ENCODE data around the gene MAGEB6B.
"Not testable (repeated sequence)": the region's sequence is repeated elsewhere in the genome, so short reads cannot be mapped to it uniquely, and the experiment has no call there.

MAGEB6B gene

GRCh38 chrX:26192204-26192603 lies 31.8 kb downstream of the MAGEB6B start, which contains the start of gene MAGEB6:
Gene MAGEB6, plus strand, starts transcription at chrX:26192440. Its CDS starts 1,407 bp downstream, at chrX:26193847.
- no peaks in the 10 kb centered on the region for H3K4me1 ChIP-seq (ENCODE audit: insufficient read depth, low read length, severe bottlenecking)
- no peaks in the 10 kb centered on the region for H3F3A ChIP-seq (ENCODE audit: insufficient read depth, low read length)
- no peak within 1 kb of the TSS for H3K4me2 ChIP-seq (ENCODE audit: low read length)
- no peaks in the 10 kb centered on the region for H3K79me2 ChIP-seq (ENCODE audit: insufficient read depth, low read length)
- H2AFZ ChIP-seq (ENCODE audit: low read length), result no peak within 1 kb of the TSS
- TF ChIP-seq CTCF (IDR thresholded peaks at IDR 0.05; ENCODE audit: low read length) (no peak), EZH2 (IDR thresholded peaks at IDR 0.05; ENCODE audit: borderline replicate concordance, low read length) (no peak)
- no peak within 1 kb of the TSS for H3K4me3 ChIP-seq (ENCODE audit: low read depth, low read length, poor library complexity, severe bottlenecking)
- no peak within 1 kb of the TSS for H3K27ac ChIP-seq (ENCODE audit: low read depth, low read length, poor library complexity, severe bottlenecking)
- no peak within 1 kb of the TSS for H3K9ac ChIP-seq (ENCODE audit: low read length)
- no peaks in the 10 kb centered on the region for H3K27me3 ChIP-seq (ENCODE audit: insufficient read depth, low read length)
- H3K9me2 ChIP-seq (ENCODE audit: low read depth, low read length), result no peaks in the 10 kb centered on the region
- no peaks in the 10 kb centered on the region for H3K36me3 ChIP-seq (ENCODE audit: insufficient read depth, low read length)
- no peaks in the 10 kb centered on the region for H3K9me3 ChIP-seq (ENCODE audit: low read length)
- no peaks in the 10 kb centered on the region for H4K20me1 ChIP-seq (ENCODE audit: insufficient read depth, low read length)

- no peaks in the 10 kb centered on the region for H3K9me2 ChIP-seq (ENCODE audit: low read depth, low read length)
- H3K4me1 ChIP-seq (ENCODE audit: insufficient read depth, low read length, severe bottlenecking), result no peaks in the 10 kb centered on the region
- no peak overlapping the region for H3K27ac ChIP-seq (ENCODE audit: low read depth, low read length, poor library complexity, severe bottlenecking)
- no peaks in the 10 kb centered on the region for H3K36me3 ChIP-seq (ENCODE audit: insufficient read depth, low read length)
- no peaks in the 10 kb centered on the region for H3F3A ChIP-seq (ENCODE audit: insufficient read depth, low read length)
- no peaks in the 10 kb centered on the region for H3K79me2 ChIP-seq (ENCODE audit: insufficient read depth, low read length)
- H3K4me2 ChIP-seq (ENCODE audit: low read length), result no peak overlapping the region
- no peaks in the 10 kb centered on the region for H3K9me3 ChIP-seq (ENCODE audit: low read length)
- no peak for TF ChIP-seq EZH2 (IDR thresholded peaks at IDR 0.05; ENCODE audit: borderline replicate concordance, low read length)
- no peak for TF ChIP-seq CTCF (IDR thresholded peaks at IDR 0.05; ENCODE audit: low read length)
- H3K9ac ChIP-seq (ENCODE audit: low read length), result no peak overlapping the region
- no peak overlapping the region for H3K4me3 ChIP-seq (ENCODE audit: low read depth, low read length, poor library complexity, severe bottlenecking)
- no peak overlapping the region for H2AFZ ChIP-seq (ENCODE audit: low read length)
- H3K27me3 ChIP-seq (ENCODE audit: insufficient read depth, low read length), result no peaks in the 10 kb centered on the region
- no peaks in the 10 kb centered on the region for H4K20me1 ChIP-seq (ENCODE audit: insufficient read depth, low read length)
Measured at GRCh38 chrX:26203561-26203960, 43.2 kb downstream of the MAGEB6B start.

- H2AFZ ChIP-seq (ENCODE audit: low read length); H3F3A ChIP-seq (ENCODE audit: insufficient read depth, low read length); H3K9me2 ChIP-seq (ENCODE audit: low read depth, low read length); H3K9ac ChIP-seq (ENCODE audit: low read length); H3K27ac ChIP-seq (ENCODE audit: low read depth, low read length, poor library complexity, severe bottlenecking); H3K4me1 ChIP-seq (ENCODE audit: insufficient read depth, low read length, severe bottlenecking); H3K9me3 ChIP-seq (ENCODE audit: low read length); H4K20me1 ChIP-seq (ENCODE audit: insufficient read depth, low read length); H3K79me2 ChIP-seq (ENCODE audit: insufficient read depth, low read length); H3K4me2 ChIP-seq (ENCODE audit: low read length); H3K36me3 ChIP-seq (ENCODE audit: insufficient read depth, low read length); H3K27me3 ChIP-seq (ENCODE audit: insufficient read depth, low read length); H3K4me3 ChIP-seq (ENCODE audit: low read depth, low read length, poor library complexity, severe bottlenecking): not testable (repeated sequence)
Measured at GRCh38 chrX:26204717-26205116, 44.3 kb downstream of the MAGEB6B start.

GRCh38 chrX:26208012-26208411 lies 47.6 kb downstream of the MAGEB6B start:
- H3K27me3 ChIP-seq (ENCODE audit: insufficient read depth, low read length), result no peaks in the 10 kb centered on the region
- H3K36me3 ChIP-seq (ENCODE audit: insufficient read depth, low read length), result no peaks in the 10 kb centered on the region
- TF ChIP-seq CTCF (IDR thresholded peaks at IDR 0.05; ENCODE audit: low read length), result no peak
- TF ChIP-seq EZH2 (IDR thresholded peaks at IDR 0.05; ENCODE audit: borderline replicate concordance, low read length), result no peak
- no peaks in the 10 kb centered on the region for H3K9me3 ChIP-seq (ENCODE audit: low read length)
- no peak overlapping the region for H3K9ac ChIP-seq (ENCODE audit: low read length)
- H3K4me1 ChIP-seq (ENCODE audit: insufficient read depth, low read length, severe bottlenecking), result no peaks in the 10 kb centered on the region
- H3K4me2 ChIP-seq (ENCODE audit: low read length), result no peak overlapping the region
- H3K27ac ChIP-seq (ENCODE audit: low read depth, low read length, poor library complexity, severe bottlenecking), result no peak overlapping the region
- no peak overlapping the region for H3K4me3 ChIP-seq (ENCODE audit: low read depth, low read length, poor library complexity, severe bottlenecking)
- H4K20me1 ChIP-seq (ENCODE audit: insufficient read depth, low read length), result no peaks in the 10 kb centered on the region
- no peaks in the 10 kb centered on the region for H3F3A ChIP-seq (ENCODE audit: insufficient read depth, low read length)
- H2AFZ ChIP-seq (ENCODE audit: low read length), result no peak overlapping the region
- no peaks in the 10 kb centered on the region for H3K9me2 ChIP-seq (ENCODE audit: low read depth, low read length)
- no peaks in the 10 kb centered on the region for H3K79me2 ChIP-seq (ENCODE audit: insufficient read depth, low read length)
